Uterus (tissue), 2 donors: ENCODE data around the gene NUDT3.

Experiments used
- POLR2A ChIP-seq, 2 donors: fragments of 450-650 bp; IDR thresholded peaks; one replicate each; pipeline ENCODE4 v1.6.1; 2016; ENCODE audit warnings: antibody characterized with exemption in 2 of 2, mild to moderate bottlenecking in 1 of 2, moderate library complexity in 1 of 2
- TF ChIP-seq, protein P1 (sequence below), 4 experiments: fragments of 200-600 bp in 2 of 4; fragments of 450-650 bp in 2 of 4; sonication (generic) in 2 of 4; IDR thresholded peaks; one replicate each; pipeline ENCODE4 v1.5.1; 2016 to 2019; ENCODE audit warnings: antibody characterized with exemption in 4 of 4, mild to moderate bottlenecking in 2 of 4, moderate library complexity in 1 of 4

DNA sequence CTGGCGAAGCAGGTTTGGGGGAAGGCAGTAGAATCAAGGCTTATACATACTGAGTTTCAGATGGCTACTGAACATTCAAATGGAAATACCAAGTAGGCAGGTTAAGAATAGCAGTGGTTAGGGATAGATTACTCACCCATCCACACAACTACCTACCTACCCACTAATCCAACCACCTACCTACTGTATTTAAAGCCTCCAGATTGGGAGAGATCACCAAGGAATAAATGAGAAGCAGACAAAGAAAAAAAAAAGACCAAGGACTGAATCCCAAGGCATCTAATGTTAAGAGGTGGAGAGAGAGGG, 75.3 kb downstream of the NUDT3 start:
- TF ChIP-seq, protein P1, sequence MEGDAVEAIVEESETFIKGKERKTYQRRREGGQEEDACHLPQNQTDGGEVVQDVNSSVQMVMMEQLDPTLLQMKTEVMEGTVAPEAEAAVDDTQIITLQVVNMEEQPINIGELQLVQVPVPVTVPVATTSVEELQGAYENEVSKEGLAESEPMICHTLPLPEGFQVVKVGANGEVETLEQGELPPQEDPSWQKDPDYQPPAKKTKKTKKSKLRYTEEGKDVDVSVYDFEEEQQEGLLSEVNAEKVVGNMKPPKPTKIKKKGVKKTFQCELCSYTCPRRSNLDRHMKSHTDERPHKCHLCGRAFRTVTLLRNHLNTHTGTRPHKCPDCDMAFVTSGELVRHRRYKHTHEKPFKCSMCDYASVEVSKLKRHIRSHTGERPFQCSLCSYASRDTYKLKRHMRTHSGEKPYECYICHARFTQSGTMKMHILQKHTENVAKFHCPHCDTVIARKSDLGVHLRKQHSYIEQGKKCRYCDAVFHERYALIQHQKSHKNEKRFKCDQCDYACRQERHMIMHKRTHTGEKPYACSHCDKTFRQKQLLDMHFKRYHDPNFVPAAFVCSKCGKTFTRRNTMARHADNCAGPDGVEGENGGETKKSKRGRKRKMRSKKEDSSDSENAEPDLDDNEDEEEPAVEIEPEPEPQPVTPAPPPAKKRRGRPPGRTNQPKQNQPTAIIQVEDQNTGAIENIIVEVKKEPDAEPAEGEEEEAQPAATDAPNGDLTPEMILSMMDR (IDR thresholded peaks at IDR 0.05) = no peak
- TF ChIP-seq POLR2A (IDR thresholded peaks at IDR 0.05) = no peak
